ENCODE results near the gene KRT33A.
"Not testable (repeated sequence)": the region's sequence is repeated elsewhere in the genome, so short reads cannot be mapped to it uniquely, and the experiment has no call there.

KRT33A gene

GRCh38 chr17:41350381-41350878, at the start of gene KRT33A:
TSS of gene KRT33A (minus strand) at chr17:41350828. CDS start at chr17:41350767, 61 bp downstream.
- not testable (repeated sequence) for H3K27me3 ChIP-seq (ENCODE audit: insufficient read depth, insufficient read length); DNase-seq (ENCODE audit: low read depth, low spot score); H3K9ac ChIP-seq (ENCODE audit: insufficient read length, low read depth); H3K9me3 ChIP-seq (ENCODE audit: insufficient read depth, low read length); H3K4me3 ChIP-seq (ENCODE audit: insufficient read length, low read depth); H3K36me3 ChIP-seq (ENCODE audit: insufficient read depth, insufficient read length, low read length); H3K4me1 ChIP-seq (ENCODE audit: insufficient read depth, insufficient read length)

- Histone ChIP-seq H3K36me3 (ENCODE audit: insufficient read depth, insufficient read length, low read length) (no peaks in the 10 kb centered on the region), H3K9me3 (ENCODE audit: insufficient read depth, low read length) (no peaks in the 10 kb centered on the region), H3K4me3 (ENCODE audit: insufficient read length, low read depth) (no peak within 1 kb of the TSS), H3K9ac (ENCODE audit: insufficient read length, low read depth) (no peak within 1 kb of the TSS), H3K27me3 (ENCODE audit: insufficient read depth, insufficient read length) (no peaks in the 10 kb centered on the region), H3K4me1 (ENCODE audit: insufficient read depth, insufficient read length) (no peaks in the 10 kb centered on the region)
- no peak for DNase-seq (ENCODE audit: low read depth, low spot score)
- no peak for TF ChIP-seq YY1 (IDR thresholded peaks at IDR 0.05; ENCODE audit: insufficient read depth, insufficient read length)
- no peak for TF ChIP-seq ZNF274 (IDR thresholded peaks at IDR 0.05; ENCODE audit: low read depth, low read length)
- no peak for TF ChIP-seq SUZ12 (IDR thresholded peaks at IDR 0.05; ENCODE audit: extremely low read depth, insufficient read depth, insufficient read length)
Observed at GRCh38 chr17:41396996-41397660, 46.5 kb upstream of the KRT33A start, which contains the start of gene KRT31. TSS of gene KRT31 (minus strand) at chr17:41397608. CDS start at chr17:41397539, 69 bp downstream.

GRCh38 chr17:41396340-41396739, 45.7 kb upstream of the KRT33A start:
- Histone ChIP-seq H3K27me3 (ENCODE audit: insufficient read depth, insufficient read length) (no peaks in the 10 kb centered on the region), H3K9me3 (ENCODE audit: insufficient read depth, low read length) (no peaks in the 10 kb centered on the region), H3K4me1 (ENCODE audit: insufficient read depth, insufficient read length) (no peaks in the 10 kb centered on the region), H3K4me3 (ENCODE audit: insufficient read length, low read depth) (no peak overlapping the region), H3K9ac (ENCODE audit: insufficient read length, low read depth) (no peak overlapping the region), H3K36me3 (ENCODE audit: insufficient read depth, insufficient read length, low read length) (no peaks in the 10 kb centered on the region)
- no peak for DNase-seq (ENCODE audit: low read depth, low spot score)
- TF ChIP-seq ZNF274 (IDR thresholded peaks at IDR 0.05; ENCODE audit: low read depth, low read length): no peak
- TF ChIP-seq YY1 (IDR thresholded peaks at IDR 0.05; ENCODE audit: insufficient read depth, insufficient read length): no peak
- no peak for TF ChIP-seq SUZ12 (IDR thresholded peaks at IDR 0.05; ENCODE audit: extremely low read depth, insufficient read depth, insufficient read length)

- TF ChIP-seq SUZ12 (IDR thresholded peaks at IDR 0.05; ENCODE audit: extremely low read depth, insufficient read depth, insufficient read length) (no peak), ZNF274 (IDR thresholded peaks at IDR 0.05; ENCODE audit: low read depth, low read length) (no peak), YY1 (IDR thresholded peaks at IDR 0.05; ENCODE audit: insufficient read depth, insufficient read length) (no peak)
- Histone ChIP-seq H3K36me3 (ENCODE audit: insufficient read depth, insufficient read length, low read length) (no peaks in the 10 kb centered on the region), H3K9ac (ENCODE audit: insufficient read length, low read depth) (no peak overlapping the region), H3K9me3 (ENCODE audit: insufficient read depth, low read length) (no peaks in the 10 kb centered on the region), H3K4me1 (ENCODE audit: insufficient read depth, insufficient read length) (no peaks in the 10 kb centered on the region), H3K4me3 (ENCODE audit: insufficient read length, low read depth) (no peak overlapping the region), H3K27me3 (ENCODE audit: insufficient read depth, insufficient read length) (no peaks in the 10 kb centered on the region)
- no peak for DNase-seq (ENCODE audit: low read depth, low spot score)
Observed at GRCh38 chr17:41395611-41396010, 45.0 kb upstream of the KRT33A start.

GRCh38 chr17:41395044-41395443, 44.4 kb upstream of the KRT33A start:
- not testable (repeated sequence) for H3K4me3 ChIP-seq (ENCODE audit: insufficient read length, low read depth); H3K27me3 ChIP-seq (ENCODE audit: insufficient read depth, insufficient read length); H3K36me3 ChIP-seq (ENCODE audit: insufficient read depth, insufficient read length, low read length); H3K9ac ChIP-seq (ENCODE audit: insufficient read length, low read depth); DNase-seq (ENCODE audit: low read depth, low spot score); H3K4me1 ChIP-seq (ENCODE audit: insufficient read depth, insufficient read length); H3K9me3 ChIP-seq (ENCODE audit: insufficient read depth, low read length)

- TF ChIP-seq SUZ12 (IDR thresholded peaks at IDR 0.05; ENCODE audit: extremely low read depth, insufficient read depth, insufficient read length) (no peak), YY1 (IDR thresholded peaks at IDR 0.05; ENCODE audit: insufficient read depth, insufficient read length) (no peak), ZNF274 (IDR thresholded peaks at IDR 0.05; ENCODE audit: low read depth, low read length) (no peak)
- H3K4me3 ChIP-seq (ENCODE audit: insufficient read length, low read depth): no peak overlapping the region
- no peaks in the 10 kb centered on the region for H3K36me3 ChIP-seq (ENCODE audit: insufficient read depth, insufficient read length, low read length)
- DNase-seq (ENCODE audit: low read depth, low spot score): no peak
- no peak overlapping the region for H3K9ac ChIP-seq (ENCODE audit: insufficient read length, low read depth)
- H3K9me3 ChIP-seq (ENCODE audit: insufficient read depth, low read length): no peaks in the 10 kb centered on the region
- no peaks in the 10 kb centered on the region for H3K4me1 ChIP-seq (ENCODE audit: insufficient read depth, insufficient read length)
- no peaks in the 10 kb centered on the region for H3K27me3 ChIP-seq (ENCODE audit: insufficient read depth, insufficient read length)
Observed at GRCh38 chr17:41394254-41394996, 43.8 kb upstream of the KRT33A start.

- TF ChIP-seq ZNF274 (IDR thresholded peaks at IDR 0.05; ENCODE audit: low read depth, low read length): no peak
- TF ChIP-seq SUZ12 (IDR thresholded peaks at IDR 0.05; ENCODE audit: extremely low read depth, insufficient read depth, insufficient read length): no peak
- TF ChIP-seq YY1 (IDR thresholded peaks at IDR 0.05; ENCODE audit: insufficient read depth, insufficient read length): no peak
- Histone ChIP-seq H3K36me3 (ENCODE audit: insufficient read depth, insufficient read length, low read length) (no peaks in the 10 kb centered on the region), H3K9ac (ENCODE audit: insufficient read length, low read depth) (no peak overlapping the region), H3K27me3 (ENCODE audit: insufficient read depth, insufficient read length) (no peaks in the 10 kb centered on the region), H3K9me3 (ENCODE audit: insufficient read depth, low read length) (no peaks in the 10 kb centered on the region), H3K4me3 (ENCODE audit: insufficient read length, low read depth) (no peak overlapping the region), H3K4me1 (ENCODE audit: insufficient read depth, insufficient read length) (no peaks in the 10 kb centered on the region)
- DNase-seq (ENCODE audit: low read depth, low spot score): no peak
Observed at GRCh38 chr17:41393826-41394225, 43.2 kb upstream of the KRT33A start.

Measured in NT2/D1 (cell line).